SKM-1 treated with dmso at 0.1 percent for 144 hours (cell line): Measurements from ENCODE around the gene DNMBP.
"Not testable (repeated sequence)": the region's sequence is repeated elsewhere in the genome, so short reads cannot be mapped to it uniquely, and the experiment has no call there.

Source experiments
- DNase-seq: peaks from one replicate; lab custom pipeline; 2025; ENCODE audit not compliant: unreplicated experiment; lab: John Stamatoyannopoulos, UW

Gene DNMBP

GRCh38 chr10:99917963-99918825 lies 91.6 kb downstream of the DNMBP start:
- DNase-seq = no peak

GRCh38 chr10:99916776-99917175 lies 93.0 kb downstream of the DNMBP start:
- no peak for DNase-seq

GRCh38 chr10:99915414-99915813 lies 94.3 kb downstream of the DNMBP start:
- no peak for DNase-seq

GRCh38 chr10:99914236-99914635 lies 95.5 kb downstream of the DNMBP start:
- DNase-seq = no peak

- DNase-seq = no peak
These were observed 95.9 kb downstream of the DNMBP start for GRCh38 chr10:99913831-99914235.

- DNase-seq = no peak
These were observed 97.7 kb downstream of the DNMBP start for GRCh38 chr10:99912041-99912440.

- DNase-seq = peak; percentile 12
These were observed 101.2 kb downstream of the DNMBP start for GRCh38 chr10:99908512-99908911.

GRCh38 chr10:99906470-99906869 lies 103.3 kb downstream of the DNMBP start:
- no peak for DNase-seq

GRCh38 chr10:99905971-99906370 lies 103.8 kb downstream of the DNMBP start:
- no peak for DNase-seq

GRCh38 chr10:99895867-99896266 lies 113.9 kb downstream of the DNMBP start:
- DNase-seq = no peak

GRCh38 chr10:99895066-99895465 lies 114.7 kb downstream of the DNMBP start:
- DNase-seq = not testable (repeated sequence)

- DNase-seq = no peak
These were observed 115.1 kb downstream of the DNMBP start for GRCh38 chr10:99894613-99895012.

GRCh38 chr10:99888622-99889021 lies 121.1 kb downstream of the DNMBP start:
- DNase-seq = no peak

- DNase-seq = no peak
These were observed 126.2 kb downstream of the DNMBP start for GRCh38 chr10:99883523-99883922.

- DNase-seq = no peak
These were observed 128.4 kb downstream of the DNMBP start for GRCh38 chr10:99881371-99881770.

GRCh38 chr10:99880080-99880835 lies 129.5 kb downstream of the DNMBP start:
- DNase-seq = no peak

GRCh38 chr10:99875473-99875872 lies 134.3 kb downstream of the DNMBP start:
- DNase-seq = no peak

GRCh38 chr10:99874341-99875085 lies 135.2 kb downstream of the DNMBP start:
- DNase-seq = no peak

GRCh38 chr10:99873846-99874245 lies 135.9 kb downstream of the DNMBP start:
- no peak for DNase-seq

GRCh38 chr10:99872367-99873162 lies 137.2 kb downstream of the DNMBP start:
- no peak for DNase-seq
